Parathyroid adenoma (tissue), 2 donors: Measurements from ENCODE around the gene NCOA1.

Source experiments
- H2AFZ ChIP-seq: fragments of 300-600 bp; sonication (generic); one replicate; pipeline ENCODE4 v1.7.0; 2017; ENCODE audit warnings: antibody characterized with exemption, mild to moderate bottlenecking
- H3K27ac ChIP-seq: fragments of 300-600 bp; sonication (generic); one replicate; pipeline ENCODE4 v1.7.0; 2017
- H3K27me3 ChIP-seq: fragments of 300-600 bp; sonication (generic); one replicate; pipeline ENCODE4 v1.7.0; 2017; ENCODE audit warnings: low read length; ENCODE audit not compliant: control insufficient read depth, insufficient read depth
- H3K36me3 ChIP-seq: fragments of 300-600 bp; sonication (generic); one replicate; pipeline ENCODE4 v1.7.0; 2017; ENCODE audit warnings: low read length; ENCODE audit not compliant: control insufficient read depth, insufficient read depth
- H3K4me1 ChIP-seq: fragments of 300-600 bp; sonication (generic); one replicate; pipeline ENCODE4 v1.7.0; 2017; ENCODE audit warnings: control low read depth
- H3K4me2 ChIP-seq: fragments of 300-600 bp; sonication (generic); one replicate; pipeline ENCODE4 v1.7.0; 2017; ENCODE audit warnings: low read length
- H3K4me3 ChIP-seq: fragments of 300-600 bp; sonication (generic); one replicate; pipeline ENCODE4 v1.7.0; 2017; ENCODE audit warnings: low read depth, low read length
- H3K79me2 ChIP-seq: fragments of 300-600 bp; sonication (generic); one replicate; pipeline ENCODE4 v1.7.0; 2017; ENCODE audit warnings: control low read depth
- H3K9ac ChIP-seq: fragments of 300-600 bp; sonication (generic); one replicate; pipeline ENCODE4 v1.7.0; 2017; ENCODE audit warnings: mild to moderate bottlenecking
- H3K9me3 ChIP-seq: fragments of 300-600 bp; sonication (generic); one replicate; pipeline ENCODE4 v1.7.0; 2017; ENCODE audit warnings: low read length; ENCODE audit not compliant: control insufficient read depth
- CTCF ChIP-seq: fragments of 300-600 bp; sonication (generic); IDR thresholded peaks from one replicate; pipeline ENCODE4 v1.7.0; 2017; ENCODE audit warnings: antibody characterized with exemption, mild to moderate bottlenecking
- donor health status: primary hyperparathyroidism.

Gene NCOA1

GRCh38 chr2:24512404-24512803 is 21.4 kb downstream of the NCOA1 start:
- Histone ChIP-seq H3K4me3 (no peak overlapping the region), H3K4me1 (peaks cover 7% of the 10 kb centered on the region), H3K9ac (no peak overlapping the region), H3K27me3 (no peaks in the 10 kb centered on the region), H2AFZ (no peak overlapping the region), H3K36me3 (no peaks in the 10 kb centered on the region), H3K27ac (no peak overlapping the region), H3K79me2 (peaks cover 45% of the 10 kb centered on the region), H3K4me2 (no peak overlapping the region), H3K9me3 (no peaks in the 10 kb centered on the region)
- no peak for TF ChIP-seq CTCF

GRCh38 chr2:24512831-24513230 is 21.8 kb downstream of the NCOA1 start:
- H3K27ac ChIP-seq = no peak overlapping the region
- no peak overlapping the region for H3K4me3 ChIP-seq
- no peak overlapping the region for H2AFZ ChIP-seq
- H3K4me2 ChIP-seq = no peak overlapping the region
- peaks cover 42% of the 10 kb centered on the region for H3K79me2 ChIP-seq
- peaks cover 7% of the 10 kb centered on the region for H3K4me1 ChIP-seq
- no peaks in the 10 kb centered on the region for H3K27me3 ChIP-seq
- H3K36me3 ChIP-seq = no peaks in the 10 kb centered on the region
- no peak for TF ChIP-seq CTCF
- no peaks in the 10 kb centered on the region for H3K9me3 ChIP-seq
- H3K9ac ChIP-seq = no peak overlapping the region

GRCh38 chr2:24513281-24514071 is 22.4 kb downstream of the NCOA1 start:
- TF ChIP-seq CTCF = no peak
- H3K27ac ChIP-seq = no peak overlapping the region
- H2AFZ ChIP-seq = no peak overlapping the region

GRCh38 chr2:24514820-24515219 is 23.8 kb downstream of the NCOA1 start:
- H3K4me3 ChIP-seq = no peak overlapping the region
- no peak overlapping the region for H3K9ac ChIP-seq
- H3K27me3 ChIP-seq = no peaks in the 10 kb centered on the region
- H3K79me2 ChIP-seq = peaks cover 31% of the 10 kb centered on the region
- no peak overlapping the region for H2AFZ ChIP-seq
- H3K9me3 ChIP-seq = no peaks in the 10 kb centered on the region
- H3K36me3 ChIP-seq = no peaks in the 10 kb centered on the region
- no peak overlapping the region for H3K4me2 ChIP-seq
- TF ChIP-seq CTCF = no peak
- H3K4me1 ChIP-seq = peaks cover 5% of the 10 kb centered on the region
- H3K27ac ChIP-seq = no peak overlapping the region

More at GRCh38 chr2:24513281-24514071, 22.4 kb downstream of the NCOA1 start:
- Histone ChIP-seq H3K36me3 (no peaks in the 10 kb centered on the region), H3K4me2 (no peak overlapping the region), H3K9me3 (no peaks in the 10 kb centered on the region), H3K4me1 (peaks cover 7% of the 10 kb centered on the region), H3K79me2 (peaks cover 39% of the 10 kb centered on the region), H3K27me3 (no peaks in the 10 kb centered on the region), H3K9ac (no peak overlapping the region), H3K4me3 (no peak overlapping the region)

- H3K9me3 ChIP-seq = no peaks in the 10 kb centered on the region
- H3K36me3 ChIP-seq = no peaks in the 10 kb centered on the region
- H3K27ac ChIP-seq = no peak overlapping the region
- peaks cover 26% of the 10 kb centered on the region for H3K79me2 ChIP-seq
- H2AFZ ChIP-seq = no peak overlapping the region
- TF ChIP-seq CTCF = no peak
- H3K4me3 ChIP-seq = no peak overlapping the region
- H3K4me1 ChIP-seq = peaks cover 5% of the 10 kb centered on the region
- H3K4me2 ChIP-seq = no peak overlapping the region
- no peak overlapping the region for H3K9ac ChIP-seq
- no peaks in the 10 kb centered on the region for H3K27me3 ChIP-seq
Measured at GRCh38 chr2:24515335-24515734, 24.3 kb downstream of the NCOA1 start.
